Esophagus (tissue), 2 donors: Measurements from ENCODE around the gene HMOX1. TPM values are rescaled to one million over a fixed set of nuclear protein-coding genes. Genes with fewer than 3 reads are reported as not detected.
"Not testable (repeated sequence)": the region's sequence is repeated elsewhere in the genome, so short reads cannot be mapped to it uniquely, and the experiment has no call there.

ENCODE experiments used
- H3K27ac ChIP-seq, 2 donors: one replicate each; pipeline ENCODE4 v1.5.1; 2013; ENCODE audit warnings: low read depth in 2 of 2, mild to moderate bottlenecking in 2 of 2, inconsistent platforms in 1 of 2, low read length in 1 of 2, moderate library complexity in 1 of 2
- H3K27me3 ChIP-seq, 2 donors: one replicate each; pipeline ENCODE4 v1.6.1; 2013; ENCODE audit warnings: low read length in 2 of 2, control low read depth in 1 of 2, mild to moderate bottlenecking in 1 of 2; ENCODE audit not compliant: insufficient read depth in 2 of 2, control insufficient read depth in 1 of 2
- H3K36me3 ChIP-seq, 2 donors: one replicate each; pipeline ENCODE4 v1.6.1; 2013; ENCODE audit warnings: low read length in 1 of 2; ENCODE audit not compliant: control insufficient read depth in 2 of 2, insufficient read depth in 2 of 2
- H3K4me1 ChIP-seq, 2 donors: one replicate each; pipeline ENCODE4 v1.6.1; 2013; ENCODE audit warnings: low read length in 1 of 2; ENCODE audit not compliant: control insufficient read depth in 2 of 2, insufficient read depth in 2 of 2
- H3K4me3 ChIP-seq, 2 donors: one replicate each; pipeline ENCODE4 v1.5.1; 2013; ENCODE audit warnings: low read length in 2 of 2, mild to moderate bottlenecking in 2 of 2, low read depth in 1 of 2, moderate library complexity in 1 of 2
- H3K9me3 ChIP-seq, 2 donors: one replicate each; pipeline ENCODE4 v1.6.1; 2013; ENCODE audit warnings: mild to moderate bottlenecking in 2 of 2, low read depth in 1 of 2, low read length in 1 of 2, moderate library complexity in 1 of 2; ENCODE audit not compliant: control insufficient read depth in 2 of 2, insufficient read depth in 1 of 2
- WGBS, 2 donors: extraction: QIAGEN DNeasy Blood & Tissue Kit; methylation state at CpG; one replicate each; pipeline ENCODE4 v1.1.7; 2013; 5-methylcytosine and 5-hydroxymethylcytosine counted together
- polyA plus RNA-seq, 2 donors: library from polyadenylated mRNA; stranded (reverse); fragments of 200-250 nt; gene quantifications; one replicate each; pipeline ENCODE4 v1.2.3, GENCODE V29; 2013
- donor health status: healthy with polysubstance abuse.
- donor health status: Bipolar disorder and iron deficiency.

Gene HMOX1
- polyA plus RNA-seq, 2 donors, result 46.6 to 74.0 TPM

GRCh38 chr22:35436421-35436820, 55.5 kb downstream of the HMOX1 start:
- 74 to 81% methylated on average over 5 of the region's 5 CpGs for WGBS, 2 donors
- Histone ChIP-seq H3K27me3 (no peaks in the 10 kb centered on the region), H3K9me3 (peaks cover 0 to 9% of the 10 kb centered on the region in 2 donors), H3K4me3 (no peak overlapping the region), H3K36me3 (no peaks in the 10 kb centered on the region), H3K4me1 (peaks cover 0 to 2% of the 10 kb centered on the region in 2 donors), H3K27ac (no peak overlapping the region)

DNA sequence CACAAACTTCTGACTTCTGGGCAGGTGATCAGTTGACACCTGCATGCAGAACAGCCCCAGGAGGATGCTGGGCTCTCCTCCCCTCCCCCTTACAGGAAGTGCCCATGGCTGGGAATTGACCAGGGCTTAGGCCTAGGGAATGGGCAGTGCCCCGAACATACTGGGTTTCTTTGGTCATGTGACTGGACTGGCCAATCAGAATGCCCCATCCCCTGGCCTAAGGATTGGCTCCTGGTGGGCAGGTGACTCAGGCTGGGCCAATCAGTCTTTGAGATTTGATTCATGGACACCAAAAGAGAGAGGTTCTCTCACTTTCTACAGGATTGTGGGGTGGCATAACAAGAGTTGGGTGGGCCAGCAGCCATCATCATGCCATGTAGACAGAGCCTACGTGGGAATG, 56.2 kb downstream of the HMOX1 start:
- H3K36me3 ChIP-seq, result no peaks in the 10 kb centered on the region
- H3K27me3 ChIP-seq, result no peaks in the 10 kb centered on the region
- no peak overlapping the region for H3K4me3 ChIP-seq
- H3K27ac ChIP-seq, result no peak overlapping the region
- WGBS, 2 donors, result 94 to 97% methylated on average over 2 of the region's 2 CpGs
- peaks cover 0 to 9% of the 10 kb centered on the region in 2 donors for H3K9me3 ChIP-seq
- H3K4me1 ChIP-seq, result no peaks in the 10 kb centered on the region

- H3K36me3 ChIP-seq, H3K27me3 ChIP-seq, H3K4me3 ChIP-seq, H3K27ac ChIP-seq, H3K9me3 ChIP-seq, H3K4me1 ChIP-seq: not testable (repeated sequence)
- 60 to 74% methylated on average over 3 of the region's 3 CpGs for WGBS, 2 donors
Observed at GRCh38 chr22:35438673-35439364, 57.9 kb downstream of the HMOX1 start.

- Histone ChIP-seq H3K4me3 (no peak overlapping the region), H3K27ac (no peak overlapping the region), H3K36me3 (no peaks in the 10 kb centered on the region), H3K27me3 (no peaks in the 10 kb centered on the region), H3K9me3 (no peaks in the 10 kb centered on the region), H3K4me1 (no peaks in the 10 kb centered on the region)
- WGBS, 2 donors, result 94 to 97% methylated on average over 1 of the region's 1 CpG
Observed at GRCh38 chr22:35439365-35439717, 58.4 kb downstream of the HMOX1 start.

DNA sequence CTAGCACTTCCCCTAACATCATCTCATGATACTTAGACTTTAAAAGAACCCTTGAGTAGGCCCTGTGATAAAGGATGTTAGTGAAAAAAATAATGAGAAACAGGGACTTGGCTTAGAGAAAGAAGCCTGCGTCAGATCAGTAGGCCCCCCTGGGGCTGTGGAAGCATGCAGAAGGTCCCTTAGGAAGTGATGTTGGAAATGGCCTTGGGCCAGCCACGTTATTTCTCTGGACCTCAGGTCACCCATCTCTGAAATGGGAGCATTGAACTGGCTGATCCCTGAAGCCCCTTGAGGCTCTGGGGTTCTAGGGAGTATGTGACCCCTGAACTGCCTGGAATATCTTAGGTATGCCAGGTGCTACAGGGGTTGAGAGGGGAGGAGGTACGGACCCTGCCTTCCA, 59.2 kb downstream of the HMOX1 start:
- H3K27ac ChIP-seq, result no peak overlapping the region
- H3K9me3 ChIP-seq, result no peaks in the 10 kb centered on the region
- H3K4me3 ChIP-seq, result no peak overlapping the region
- H3K4me1 ChIP-seq, result no peaks in the 10 kb centered on the region
- H3K27me3 ChIP-seq, result no peaks in the 10 kb centered on the region
- 79 to 82% methylated on average over 3 of the region's 3 CpGs for WGBS, 2 donors
- H3K36me3 ChIP-seq, result no peaks in the 10 kb centered on the region

DNA sequence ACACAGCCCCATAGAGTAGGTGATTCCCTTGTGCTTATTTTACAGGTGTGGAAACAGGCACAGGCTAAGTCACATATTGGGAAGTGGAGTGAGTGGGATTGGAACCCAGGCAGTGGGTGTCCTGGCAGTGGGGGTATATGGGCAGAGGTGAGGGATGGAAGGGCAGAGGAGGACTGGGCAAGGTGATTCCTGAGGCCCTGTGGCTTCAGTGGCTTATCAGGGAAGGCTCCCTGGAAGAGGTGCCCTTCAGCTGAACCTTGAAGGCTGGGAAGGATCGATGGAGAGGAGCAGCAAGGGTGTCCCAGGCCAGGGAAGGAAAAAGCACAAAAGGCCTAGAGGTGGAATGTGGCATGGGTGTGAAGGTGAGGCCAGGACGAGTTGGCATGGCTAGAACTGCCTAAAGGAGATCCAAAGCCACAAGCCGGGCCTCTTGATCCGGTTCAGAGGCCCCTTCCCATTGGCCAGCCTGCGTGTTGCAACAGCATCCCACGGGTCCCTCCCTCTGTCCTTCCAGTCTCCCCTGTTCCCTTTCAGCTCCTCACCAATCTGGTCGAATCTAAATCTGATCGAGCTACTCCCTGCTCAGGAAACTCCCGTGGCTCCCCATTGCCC, 60.7 kb downstream of the HMOX1 start:
- Histone ChIP-seq H3K36me3 (no peaks in the 10 kb centered on the region), H3K27ac (no peak overlapping the region), H3K9me3 (no peaks in the 10 kb centered on the region), H3K4me1 (no peaks in the 10 kb centered on the region), H3K27me3 (no peaks in the 10 kb centered on the region), H3K4me3 (no peak overlapping the region)
- WGBS, 2 donors, result 65 to 67% methylated on average over 9 of the region's 9 CpGs

GRCh38 chr22:35442471-35442870, 61.6 kb downstream of the HMOX1 start:
- no peaks in the 10 kb centered on the region for H3K9me3 ChIP-seq
- no peaks in the 10 kb centered on the region for H3K27me3 ChIP-seq
- 68 to 83% methylated on average over 6 of the region's 6 CpGs for WGBS, 2 donors
- no peak overlapping the region for H3K4me3 ChIP-seq
- H3K27ac ChIP-seq, result no peak overlapping the region
- H3K36me3 ChIP-seq, result peaks cover 0 to under 1% of the 10 kb centered on the region in 2 donors
- H3K4me1 ChIP-seq, result no peaks in the 10 kb centered on the region

DNA sequence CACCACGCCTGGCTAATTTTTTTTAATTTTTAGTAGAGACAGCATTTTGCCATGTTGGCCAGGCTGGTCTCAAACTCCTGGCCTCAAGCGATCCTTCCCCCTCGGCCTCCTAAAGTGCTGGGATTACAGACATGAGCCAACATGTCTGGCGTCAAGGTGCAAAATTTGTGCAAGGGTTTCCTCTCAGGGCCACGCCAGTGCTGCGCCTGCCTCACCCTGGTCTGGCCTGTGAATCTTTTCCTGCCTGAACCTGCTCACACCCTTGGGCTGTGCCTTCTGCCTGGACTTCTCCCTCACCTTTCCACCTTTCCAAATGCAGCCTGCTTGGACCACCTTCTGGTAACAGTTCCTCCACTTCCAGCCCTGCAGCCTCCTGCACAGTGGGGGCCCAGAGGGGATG, 62.4 kb downstream of the HMOX1 start:
- no peaks in the 10 kb centered on the region for H3K9me3 ChIP-seq
- WGBS, 2 donors, result 55 to 70% methylated on average over 6 of the region's 6 CpGs

More for the DNA sequence above, 62.4 kb downstream of the HMOX1 start:
- H3K4me1 ChIP-seq, result no peaks in the 10 kb centered on the region
- no peaks in the 10 kb centered on the region for H3K27me3 ChIP-seq
- H3K4me3 ChIP-seq, result no peak overlapping the region
- peaks cover 0 to 2% of the 10 kb centered on the region in 2 donors for H3K36me3 ChIP-seq
- H3K27ac ChIP-seq, result no peak overlapping the region
